ENCODE measurements around the gene NTMT1. TPM values are rescaled to one million over a fixed set of nuclear protein-coding genes. Genes with fewer than 3 reads are reported as not detected.
A peak's percentile ranks its signal among the peaks of the same experiment; 100 is the strongest.
"Not testable (repeated sequence)": the region's sequence is repeated elsewhere in the genome, so short reads cannot be mapped to it uniquely, and the experiment has no call there.

NTMT1 gene
- total and polyA plus RNA-seq, 3 experiments from 2014 or later, result 48.6 to 68.9 (median 65.5) TPM

- DNase-seq, result no peak
- Mint-ChIP-seq H3K9me3 (peaks cover 0 to 2% (median 0%) of the 10 kb centered on the region in 5 donors), H3K4me1 (peaks cover 21 to 39% (median 30%) of the 10 kb centered on the region in 3 donors), H3K4me3 (no peak overlapping the region), H3K36me3 (peaks cover 0 to 73% (median 0%) of the 10 kb centered on the region in 3 donors), H3K27me3 (no peaks in the 10 kb centered on the region), H3K27ac (peak overlapping the region in 2 of 8 donors; percentile 48 to 68)
- no peak overlapping the region for H3K4me3 ChIP-seq (ENCODE audit: low read length)
- no peak overlapping the region for H3K27ac ChIP-seq (ENCODE audit: low read depth, low read length)
- H3K9me3 ChIP-seq (ENCODE audit: low read length), result no peaks in the 10 kb centered on the region
- peaks cover 5% of the 10 kb centered on the region for H3K4me1 ChIP-seq (ENCODE audit: insufficient read depth, low read length)
- peaks cover 50% of the 10 kb centered on the region for H3K36me3 ChIP-seq (ENCODE audit: insufficient read depth, low read length)
- ChIA-PET CTCF (interaction anchor here (1.6 kb wide), 1 partner anchor 15 kb away, joined by 4 read pairs; the partner anchor contains the start of gene C9orf50), POLR2A (no interaction called here)
- no peaks in the 10 kb centered on the region for H3K27me3 ChIP-seq (ENCODE audit: insufficient read depth, low read length, poor library complexity, severe bottlenecking)
These were observed 9.4 kb downstream of the NTMT1 start for GRCh38 chr9:129635099-129636065.

GRCh38 chr9:129636343-129636742 is 10.4 kb downstream of the NTMT1 start:
- H3K9me3 Mint-ChIP-seq; H3K4me3 Mint-ChIP-seq; H3K27me3 ChIP-seq (ENCODE audit: insufficient read depth, low read length, poor library complexity, severe bottlenecking); H3K9me3 ChIP-seq (ENCODE audit: low read length); H3K27ac ChIP-seq (ENCODE audit: low read depth, low read length); POLR2A ChIA-PET; DNase-seq; H3K27me3 Mint-ChIP-seq; H3K4me3 ChIP-seq (ENCODE audit: low read length): not testable (repeated sequence)
- H3K36me3 Mint-ChIP-seq, result peaks cover 0 to 75% (median 0%) of the 10 kb centered on the region in 3 donors
- peaks cover 21 to 39% (median 29%) of the 10 kb centered on the region in 3 donors for H3K4me1 Mint-ChIP-seq
- peak overlapping the region in 2 of 8 donors; percentile 19 to 21 for H3K27ac Mint-ChIP-seq
- CTCF ChIA-PET, result interaction anchor here (1.6 to 8.8 kb wide), 2 partner anchors 10 to 16 kb away, joined by 4 to 75 read pairs; partner anchors contain the start of genes C9orf50 and NTMT1
- Histone ChIP-seq H3K4me1 (ENCODE audit: insufficient read depth, low read length) (peaks cover 15% of the 10 kb centered on the region), H3K36me3 (ENCODE audit: insufficient read depth, low read length) (peaks cover 50% of the 10 kb centered on the region)

- Histone ChIP-seq H3K4me3 (ENCODE audit: low read length) (no peak overlapping the region), H3K9me3 (ENCODE audit: low read length) (no peaks in the 10 kb centered on the region), H3K36me3 (ENCODE audit: insufficient read depth, low read length) (peaks cover 50% of the 10 kb centered on the region), H3K27ac (ENCODE audit: low read depth, low read length) (no peak overlapping the region), H3K4me1 (ENCODE audit: insufficient read depth, low read length) (peaks cover 15% of the 10 kb centered on the region), H3K27me3 (ENCODE audit: insufficient read depth, low read length, poor library complexity, severe bottlenecking) (no peaks in the 10 kb centered on the region)
- Mint-ChIP-seq H3K9me3 (peaks cover 0 to 2% (median 0%) of the 10 kb centered on the region in 5 donors), H3K36me3 (peaks cover 0 to 69% (median 0%) of the 10 kb centered on the region in 3 donors), H3K4me1 (peaks cover 18 to 37% (median 24%) of the 10 kb centered on the region in 3 donors), H3K4me3 (no peak overlapping the region), H3K27ac (peak overlapping the region in 3 of 8 donors; percentile 38 to 78 (median 55)), H3K27me3 (no peaks in the 10 kb centered on the region)
- POLR2A ChIA-PET, result no interaction called here
- no peak for DNase-seq
- CTCF ChIA-PET, result interaction anchor here (8.8 kb wide), 1 partner anchor 10 kb away, joined by 75 read pairs; the partner anchor contains the start of gene NTMT1
These were observed 11.1 kb downstream of the NTMT1 start for GRCh38 chr9:129637102-129637501.

- Histone ChIP-seq H3K4me1 (ENCODE audit: insufficient read depth, low read length) (peaks cover 15% of the 10 kb centered on the region), H3K4me3 (ENCODE audit: low read length) (no peak overlapping the region), H3K27me3 (ENCODE audit: insufficient read depth, low read length, poor library complexity, severe bottlenecking) (no peaks in the 10 kb centered on the region), H3K36me3 (ENCODE audit: insufficient read depth, low read length) (peaks cover 45% of the 10 kb centered on the region), H3K9me3 (ENCODE audit: low read length) (no peaks in the 10 kb centered on the region), H3K27ac (ENCODE audit: low read depth, low read length) (no peak overlapping the region)
- Mint-ChIP-seq H3K27me3 (peaks cover 0 to 3% of the 10 kb centered on the region in 2 donors), H3K4me3 (peak overlapping the region in 4 of 7 donors; percentile 59 to 72 (median 66)), H3K9me3 (peaks cover 0 to 2% (median 0%) of the 10 kb centered on the region in 5 donors), H3K36me3 (peaks cover 0 to 65% (median 0%) of the 10 kb centered on the region in 3 donors), H3K27ac (peak overlapping the region in 6 of 8 donors; percentile 5 to 79 (median 72)), H3K4me1 (peaks cover 15 to 34% (median 24%) of the 10 kb centered on the region in 3 donors)
- CTCF ChIA-PET, result interaction anchor here (8.8 kb wide), 1 partner anchor 11 kb away, joined by 75 read pairs; the partner anchor contains the start of gene NTMT1
- POLR2A ChIA-PET, result interaction anchor here (0.6 to 1.6 kb wide), 3 partner anchors 11 to 499 kb away, joined by 3 to 5 read pairs (median 3); no protein-coding TSS in a partner anchor
- DNase-seq, result no peak
These were observed 11.9 kb downstream of the NTMT1 start for GRCh38 chr9:129637673-129638439.

GRCh38 chr9:129639034-129639630 is 13.2 kb downstream of the NTMT1 start:
- H3K9me3 Mint-ChIP-seq, result no peaks in the 10 kb centered on the region
- H3K27ac ChIP-seq (ENCODE audit: low read depth, low read length), result no peak overlapping the region
- no peak for DNase-seq
- no peaks in the 10 kb centered on the region for H3K27me3 ChIP-seq (ENCODE audit: insufficient read depth, low read length, poor library complexity, severe bottlenecking)
- peaks cover 39% of the 10 kb centered on the region for H3K36me3 ChIP-seq (ENCODE audit: insufficient read depth, low read length)
- no peaks in the 10 kb centered on the region for H3K9me3 ChIP-seq (ENCODE audit: low read length)
- H3K36me3 Mint-ChIP-seq, result peaks cover 0 to 52% (median 0%) of the 10 kb centered on the region in 3 donors
- no peak overlapping the region for H3K4me3 Mint-ChIP-seq
- peak overlapping the region in 2 of 8 donors; percentile 56 to 85 for H3K27ac Mint-ChIP-seq
- peaks cover 0 to 3% of the 10 kb centered on the region in 2 donors for H3K27me3 Mint-ChIP-seq
- H3K4me1 ChIP-seq (ENCODE audit: insufficient read depth, low read length), result peaks cover 15% of the 10 kb centered on the region
- no peak overlapping the region for H3K4me3 ChIP-seq (ENCODE audit: low read length)
- peaks cover 15 to 34% (median 24%) of the 10 kb centered on the region in 3 donors for H3K4me1 Mint-ChIP-seq
- ChIA-PET POLR2A (interaction anchor here (1.6 kb wide), 1 partner anchor 12 kb away, joined by 3 read pairs; no protein-coding TSS in a partner anchor), CTCF (interaction anchor here (0.7 to 8.8 kb wide), 4 partner anchors 12 to 508 kb away, joined by 4 to 75 read pairs (median 7); partner anchors contain the start of gene NTMT1)

- Mint-ChIP-seq H3K27ac (peak overlapping the region in 4 of 8 donors; percentile 17 to 85 (median 76)), H3K9me3 (no peaks in the 10 kb centered on the region), H3K36me3 (peaks cover 0 to 49% (median 0%) of the 10 kb centered on the region in 3 donors), H3K4me1 (peaks cover 15 to 34% (median 24%) of the 10 kb centered on the region in 3 donors), H3K27me3 (peaks cover 0 to 3% of the 10 kb centered on the region in 2 donors), H3K4me3 (peak overlapping the region; percentile 43 to 91 (median 81))
- DNase-seq, result no peak
- ChIA-PET POLR2A (no interaction called here), CTCF (interaction anchor here (0.7 to 8.8 kb wide), 4 partner anchors 13 to 509 kb away, joined by 4 to 75 read pairs (median 7); partner anchors contain the start of gene NTMT1)
- H3K27me3 ChIP-seq (ENCODE audit: insufficient read depth, low read length, poor library complexity, severe bottlenecking), result no peaks in the 10 kb centered on the region
- peaks cover 35% of the 10 kb centered on the region for H3K36me3 ChIP-seq (ENCODE audit: insufficient read depth, low read length)
- H3K27ac ChIP-seq (ENCODE audit: low read depth, low read length), result no peak overlapping the region
- peaks cover 15% of the 10 kb centered on the region for H3K4me1 ChIP-seq (ENCODE audit: insufficient read depth, low read length)
- H3K9me3 ChIP-seq (ENCODE audit: low read length), result no peaks in the 10 kb centered on the region
- H3K4me3 ChIP-seq (ENCODE audit: low read length), result no peak overlapping the region
These were observed 13.8 kb downstream of the NTMT1 start for GRCh38 chr9:129639756-129640085.
